HuH-7.5 (cell line): ENCODE measurements around the gene TM7SF2.
A peak's percentile ranks its signal among the peaks of the same experiment; 100 is the strongest.
"Not testable (repeated sequence)": the region's sequence is repeated elsewhere in the genome, so short reads cannot be mapped to it uniquely, and the experiment has no call there.

Source experiments
- DNase-seq: peaks from one replicate; pipeline ENCODE4 v3.0.0; 2011; ENCODE audit warnings: low spot score

TM7SF2 gene

GRCh38 chr11:65130631-65131416, 19.2 kb downstream of the TM7SF2 start:
- DNase-seq = no peak

- DNase-seq = no peak
Observed at GRCh38 chr11:65131417-65131776, 19.7 kb downstream of the TM7SF2 start.

DNA sequence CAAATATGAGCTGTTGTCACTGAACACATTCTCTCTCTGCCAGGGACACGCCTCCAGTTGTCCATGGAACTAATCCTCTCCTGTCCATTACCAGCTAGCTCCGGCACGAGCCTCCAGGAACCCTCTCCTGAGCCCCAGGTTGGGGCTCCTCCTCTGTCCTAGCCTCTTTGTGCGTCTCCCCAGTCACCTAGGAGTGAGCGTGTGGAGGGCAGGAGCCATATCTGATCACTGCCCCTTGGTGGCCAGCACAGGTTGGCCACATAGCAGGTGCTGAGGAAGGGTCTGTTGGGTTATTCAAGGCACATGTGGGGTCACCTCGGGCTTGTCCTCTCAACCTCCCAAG, 20.2 kb downstream of the TM7SF2 start:
- no peak for DNase-seq

DNA sequence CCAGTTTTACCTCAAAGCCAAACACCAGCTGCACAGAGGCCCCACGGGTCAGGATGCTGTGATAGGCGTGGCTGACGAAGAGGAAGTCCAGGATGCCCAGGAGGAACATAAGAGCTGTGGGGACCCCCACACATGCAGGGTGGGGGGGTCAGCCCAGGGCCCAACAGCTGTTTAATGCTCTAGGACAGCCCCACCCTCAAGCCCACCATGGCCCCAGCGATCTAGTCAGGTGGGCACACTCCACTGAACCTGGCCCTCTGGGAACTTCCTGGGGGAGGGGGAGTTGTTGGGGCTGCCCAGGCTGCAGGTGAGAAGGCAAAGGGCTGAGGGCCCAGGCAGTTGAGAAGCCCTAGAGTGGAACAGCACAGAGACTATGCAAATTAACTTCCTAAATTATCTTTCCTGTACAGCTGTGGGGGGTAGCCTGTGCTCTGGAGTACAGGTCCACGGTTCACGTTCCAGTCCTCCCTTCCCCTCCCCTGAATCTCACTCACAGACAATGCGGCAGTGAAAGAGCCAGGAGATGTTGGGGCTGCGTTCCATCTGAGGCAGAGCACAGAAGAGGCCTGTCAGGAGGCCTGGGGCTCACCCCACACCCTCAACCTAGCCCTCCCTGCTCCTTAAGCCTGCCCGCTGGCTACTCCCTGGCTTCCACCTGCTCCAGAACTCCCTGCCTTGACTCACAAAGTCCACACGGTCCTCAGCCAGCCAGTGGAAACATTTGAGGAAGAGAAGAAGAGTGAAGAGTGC, 20.7 kb downstream of the TM7SF2 start:
- no peak for DNase-seq

- DNase-seq = no peak
Observed at GRCh38 chr11:65132988-65133700, 21.5 kb downstream of the TM7SF2 start.

GRCh38 chr11:65133724-65134123, 22.1 kb downstream of the TM7SF2 start:
- DNase-seq = no peak

DNA sequence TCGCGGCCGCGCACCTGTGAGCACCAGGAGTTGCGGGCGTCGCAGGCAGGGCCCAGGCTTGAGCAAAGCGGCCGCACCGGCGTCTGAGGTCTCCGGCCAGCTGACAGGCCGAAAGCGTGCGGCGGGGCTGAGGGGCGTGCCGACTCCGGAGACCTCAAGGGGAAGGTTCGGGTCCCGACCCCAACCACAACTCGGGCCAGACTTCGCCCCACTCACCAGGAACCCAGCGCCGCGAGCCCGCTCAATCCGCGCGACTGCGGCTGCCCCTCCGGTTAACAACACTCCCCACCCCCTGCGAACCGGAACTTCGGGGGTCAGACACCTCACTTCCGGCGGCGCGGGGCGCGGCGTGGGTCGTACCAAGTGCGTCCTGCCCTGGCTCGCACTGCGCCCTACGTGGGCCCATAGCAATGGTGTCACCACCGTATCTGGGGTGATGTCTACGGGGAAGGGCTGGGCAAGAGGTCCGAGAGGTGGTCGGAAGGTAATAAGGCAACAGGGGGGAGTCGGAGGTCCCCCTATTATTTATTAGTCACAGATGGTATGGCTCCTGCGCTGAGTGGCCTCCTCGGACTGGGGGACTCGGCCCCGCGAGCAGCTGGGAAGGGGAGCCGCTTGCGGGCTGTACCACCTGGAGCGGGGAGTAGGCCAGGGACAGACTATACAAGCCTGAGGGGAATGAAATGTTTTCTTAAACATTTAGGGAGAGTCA, 22.7 kb downstream of the TM7SF2 start, which contains the start of gene SYVN1:
Gene SYVN1 (minus strand): TSS at position 280 of the 712 bp plus-strand sequence. CDS start 918 bp downstream, outside the sequence.
- peak; percentile 93 for DNase-seq

GRCh38 chr11:65134952-65135632, 23.4 kb downstream of the TM7SF2 start:
- peak; percentile 96 for DNase-seq

DNA sequence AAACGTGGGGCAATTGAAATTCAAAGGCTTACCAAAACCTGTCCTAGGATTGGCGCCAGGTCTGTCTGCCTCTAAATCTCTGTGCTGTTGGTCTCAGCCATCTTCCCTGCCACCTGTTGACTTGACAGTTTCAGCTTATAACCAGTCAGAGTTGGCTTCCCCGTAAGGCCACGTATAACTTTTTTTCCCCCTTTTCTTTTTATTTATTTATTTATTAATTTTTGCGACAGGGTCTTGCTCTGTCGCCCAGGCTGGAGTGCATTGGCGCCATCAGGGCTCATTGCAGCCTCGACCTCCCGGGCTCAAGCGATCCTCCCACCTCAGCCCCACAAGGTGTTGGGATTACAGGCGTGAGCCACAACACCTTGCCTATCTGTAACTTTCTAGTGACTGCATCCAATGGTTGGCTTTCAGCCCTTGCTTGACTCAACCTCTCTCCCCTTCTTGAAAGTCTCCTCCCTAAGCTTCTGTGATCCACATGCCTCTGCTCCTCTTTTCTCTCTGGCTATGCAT, 24.0 kb downstream of the TM7SF2 start:
- no peak for DNase-seq

- no peak for DNase-seq
Observed at GRCh38 chr11:65136515-65137096, 24.9 kb downstream of the TM7SF2 start.

DNA sequence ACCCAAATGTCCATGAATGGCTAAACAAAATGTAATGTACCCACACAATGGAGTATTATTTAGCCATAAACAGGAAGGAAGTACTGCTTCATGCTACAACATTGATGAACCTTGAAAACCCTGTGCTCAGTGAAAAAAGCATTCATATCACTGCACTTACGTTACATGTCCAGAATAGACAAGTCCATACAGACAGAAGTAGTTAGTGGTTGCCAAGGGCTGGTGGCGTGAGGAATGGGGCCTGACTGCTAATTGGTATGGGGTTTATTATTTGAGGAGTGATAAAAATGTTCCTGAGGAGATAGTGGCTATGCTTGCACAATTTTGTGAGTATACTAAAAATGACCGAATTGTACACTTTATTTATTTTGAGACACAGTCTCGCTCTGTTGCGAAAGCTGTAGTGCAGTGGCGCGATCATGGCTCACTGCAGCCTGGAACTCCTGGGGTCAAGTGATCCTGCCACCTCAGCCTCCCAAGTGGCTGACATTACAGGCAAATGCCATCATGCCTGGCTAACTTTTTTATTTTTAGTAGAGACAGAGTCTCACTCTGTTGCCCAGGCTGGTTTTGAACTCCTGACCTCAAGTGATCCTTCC, 30.3 kb downstream of the TM7SF2 start:
- DNase-seq = no peak

DNA sequence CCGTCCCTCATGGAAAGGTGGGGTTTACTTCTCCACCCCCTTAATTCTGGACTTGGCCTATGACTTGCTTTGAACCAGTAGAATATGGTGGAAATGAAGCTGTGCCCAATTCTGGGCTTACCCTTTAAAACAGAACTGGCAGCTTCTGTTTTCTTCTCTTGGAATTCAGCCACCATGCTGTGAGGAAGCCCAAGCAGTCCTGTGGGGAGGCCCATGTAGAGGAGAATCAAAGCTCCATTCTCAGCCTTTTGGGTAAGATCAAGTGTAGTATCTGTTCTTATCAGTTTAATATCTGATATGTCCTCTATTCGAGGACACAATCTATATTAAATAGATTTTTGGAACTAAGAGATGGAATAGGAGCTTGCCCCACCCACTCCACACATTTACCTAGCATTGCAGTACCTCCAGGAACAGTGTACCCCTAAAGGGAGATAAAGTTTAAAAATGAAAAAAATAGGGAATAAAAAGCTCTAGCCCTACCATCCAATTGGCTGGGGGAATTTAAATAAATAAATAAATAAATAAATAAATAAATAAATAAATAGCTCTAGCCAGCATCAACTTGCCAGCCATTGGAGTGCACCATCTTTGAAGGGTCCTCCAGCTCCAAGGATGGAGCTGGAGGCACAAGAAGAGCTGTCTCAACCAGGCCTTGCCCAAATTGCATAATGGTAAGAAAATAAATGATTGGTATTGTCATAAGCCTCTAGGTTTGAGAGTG, 35.8 kb downstream of the TM7SF2 start:
- DNase-seq = no peak

DNA sequence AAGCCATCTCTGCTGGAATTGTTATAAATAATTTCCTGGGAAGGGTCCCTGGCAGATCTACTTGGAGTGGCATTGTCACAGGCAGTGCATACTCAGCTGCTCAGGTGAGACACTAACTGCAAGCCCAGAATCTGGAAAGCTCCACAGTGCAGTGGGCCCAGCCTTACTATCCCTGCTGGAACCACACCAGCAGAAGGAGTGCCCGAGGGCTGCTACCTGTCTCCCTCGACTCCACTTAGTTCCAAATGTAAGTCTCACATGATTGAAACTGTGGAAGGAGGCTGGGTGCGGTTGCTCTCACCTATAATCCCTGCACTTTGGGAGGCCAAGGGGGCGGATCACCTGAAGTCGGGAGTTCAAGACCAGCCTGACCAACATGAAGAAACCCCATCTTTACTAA, 37.0 kb downstream of the TM7SF2 start:
- no peak for DNase-seq

- DNase-seq = not testable (repeated sequence)
Observed at GRCh38 chr11:65150131-65150508, 38.4 kb downstream of the TM7SF2 start.

DNA sequence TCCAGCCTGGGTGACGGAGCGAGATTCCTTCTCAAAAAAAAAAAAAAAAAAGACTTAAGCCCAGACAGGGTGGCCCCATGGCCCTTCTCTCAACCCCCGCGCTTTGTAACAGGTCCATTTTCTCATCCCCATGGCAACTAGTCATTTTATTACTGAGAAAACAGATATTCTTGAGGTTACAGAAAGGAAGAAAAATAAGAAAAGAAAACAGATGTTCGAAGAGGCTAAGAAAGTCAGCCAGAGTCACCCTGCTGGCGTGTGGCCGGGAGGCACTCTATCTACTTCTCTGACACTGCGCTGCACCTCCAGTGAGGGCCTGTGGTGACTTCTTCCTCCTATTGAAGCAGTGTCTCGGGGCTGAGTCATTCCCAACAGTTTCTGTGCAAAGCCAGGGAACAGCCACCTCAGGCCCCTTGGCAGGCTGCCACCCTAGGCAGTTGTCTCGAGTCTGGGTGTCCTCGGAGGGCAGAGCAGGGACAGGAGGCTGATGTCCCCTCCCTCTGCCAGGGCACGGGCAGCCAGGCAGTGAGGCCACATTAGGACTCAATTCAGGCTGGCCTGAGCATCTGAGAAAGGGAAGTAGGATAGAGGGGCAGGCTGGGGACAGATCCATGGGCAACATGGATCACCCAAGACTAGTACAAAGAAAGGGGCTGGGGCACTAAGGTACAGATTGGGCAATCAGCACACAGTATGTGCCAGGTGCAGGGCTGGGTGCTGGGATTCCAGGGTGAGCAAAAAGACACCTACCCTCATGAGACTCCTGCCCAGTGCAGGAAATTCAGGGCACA, 39.0 kb downstream of the TM7SF2 start:
- DNase-seq = no peak

GRCh38 chr11:65151331-65151899, 39.7 kb downstream of the TM7SF2 start:
- no peak for DNase-seq

DNA sequence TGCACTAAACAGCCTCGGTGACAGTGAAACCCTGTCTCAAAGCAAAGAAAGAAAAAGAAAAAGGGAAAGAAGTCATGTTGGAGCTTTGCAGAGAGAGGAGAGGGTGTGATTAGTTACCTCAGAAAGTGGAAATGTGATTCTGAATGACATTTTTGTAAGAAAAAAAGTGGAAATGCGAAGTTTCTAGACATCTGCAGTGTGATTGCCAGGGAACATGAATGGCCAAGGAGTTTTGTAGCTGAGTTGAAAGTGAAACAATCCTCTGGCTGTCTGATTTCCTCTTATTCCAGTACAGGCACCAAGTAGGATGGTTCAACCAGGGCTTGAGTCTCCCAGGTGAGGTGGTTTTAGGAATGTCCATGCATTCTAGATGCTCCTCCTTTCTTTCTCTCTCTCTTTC, 40.5 kb downstream of the TM7SF2 start:
- no peak for DNase-seq

GRCh38 chr11:65156256-65156655, 44.6 kb downstream of the TM7SF2 start:
- DNase-seq = no peak

DNA sequence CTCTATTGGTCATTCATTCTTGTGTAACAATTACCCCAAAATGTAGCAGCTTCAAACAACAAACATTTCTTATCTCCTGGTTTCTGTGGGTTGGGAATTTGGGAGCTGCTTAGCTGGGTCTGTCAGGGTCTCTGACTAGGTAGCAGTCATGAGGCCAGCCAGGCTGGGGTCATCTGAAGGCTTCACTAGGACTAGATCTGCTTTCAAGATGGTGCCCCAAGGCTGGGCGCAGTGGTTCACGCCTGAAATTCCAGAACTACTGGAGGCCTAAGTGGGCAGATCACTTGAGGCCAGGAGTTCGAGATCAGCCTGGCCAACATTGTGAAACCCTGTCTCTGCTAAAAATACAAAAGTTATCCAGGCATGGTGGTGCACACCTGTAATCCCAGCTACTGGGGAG, 45.3 kb downstream of the TM7SF2 start:
- DNase-seq = no peak
